Naive thymus-derived CD4-positive, alpha-beta T cell (primary cell): Measurements from ENCODE around the gene PARP1. TPM values are rescaled to one million over a fixed set of nuclear protein-coding genes. Genes with fewer than 3 reads are reported as not detected.

Source experiments
- ATAC-seq: fragments of 150-1000 bp; cut with Tn5 transposase; 2 replicates; pipeline ENCODE4 v1.10.0; 2021; ENCODE audit warnings: mild to moderate bottlenecking, moderate library complexity
- CTCF ChIA-PET: fragments of 350-600 bp; sonication (Branson Sonifier 250); formaldehyde crosslinking; loops from one replicate; lab custom pipeline; 2021; ENCODE audit warnings: antibody characterized with exemption; lab: Charles Lee
- POLR2A ChIA-PET: fragments of 350-600 bp; sonication (Branson Sonifier 250); formaldehyde crosslinking; loops from one replicate; lab custom pipeline; 2021; ENCODE audit warnings: antibody characterized with exemption, inconsistent platforms; lab: Charles Lee
- DNase-seq, 9 donors: peaks; one replicate each; pipeline versions ENCODE4 v3.0.0 to v3.0.0-alpha.2; 2020 to 2022; ENCODE audit warnings: mixed read lengths in 1 of 9
- H3K27ac ChIP-seq: one replicate; pipeline ENCODE4 v1.7.0; 2013; ENCODE audit warnings: mild to moderate bottlenecking, low read depth, low read length, moderate library complexity
- H3K27me3 ChIP-seq, 2 donors: one replicate each; pipeline ENCODE4 v1.7.0; 2013; ENCODE audit warnings: low read length in 2 of 2, mild to moderate bottlenecking in 2 of 2, moderate library complexity in 2 of 2; ENCODE audit not compliant: control insufficient read depth in 2 of 2, insufficient read depth in 2 of 2
- H3K36me3 ChIP-seq, 3 experiments: 1 replicate in 2 of 3; 2 replicates in 1 of 3; pipeline ENCODE4 v1.7.0; 2013; ENCODE audit warnings: low read length in 3 of 3, mild to moderate bottlenecking in 3 of 3, moderate library complexity in 1 of 3; ENCODE audit not compliant: insufficient read depth in 3 of 3, control insufficient read depth in 2 of 3
- H3K4me1 ChIP-seq, 2 donors: one replicate each; pipeline ENCODE4 v1.7.0; 2013; ENCODE audit warnings: low read length in 2 of 2, mild to moderate bottlenecking in 2 of 2, moderate library complexity in 1 of 2; ENCODE audit not compliant: control insufficient read depth in 2 of 2, insufficient read depth in 2 of 2
- H3K4me3 ChIP-seq: 2 replicates; pipeline ENCODE4 v1.7.0; 2013; ENCODE audit warnings: mild to moderate bottlenecking, low read length
- H3K9me3 ChIP-seq, 3 experiments: 1 replicate in 2 of 3; 2 replicates in 1 of 3; pipeline ENCODE4 v1.7.0; 2013; ENCODE audit warnings: low read length in 3 of 3; ENCODE audit not compliant: control insufficient read depth in 2 of 3
- H3K27ac Mint-ChIP-seq, 9 donors: one replicate each; pipeline ENCODE4 v1.8.0; 2020 to 2022; ENCODE audit warnings: mixed read lengths in 9 of 9, mild to moderate bottlenecking in 8 of 9, moderate library complexity in 5 of 9, inconsistent platforms in 2 of 9
- H3K27me3 Mint-ChIP-seq, 5 donors: one replicate each; pipeline ENCODE4 v1.8.0; 2021 to 2022; ENCODE audit warnings: mixed read lengths in 5 of 5, mild to moderate bottlenecking in 1 of 5
- H3K36me3 Mint-ChIP-seq, 5 donors: one replicate each; pipeline ENCODE4 v1.8.0; 2020 to 2022; ENCODE audit warnings: mixed read lengths in 5 of 5, mild to moderate bottlenecking in 3 of 5, inconsistent platforms in 1 of 5
- H3K4me1 Mint-ChIP-seq, 7 donors: one replicate each; pipeline ENCODE4 v1.8.0; 2020 to 2022; ENCODE audit warnings: mixed read lengths in 7 of 7, mild to moderate bottlenecking in 3 of 7, inconsistent platforms in 1 of 7
- H3K4me3 Mint-ChIP-seq, 10 donors: one replicate each; pipeline ENCODE4 v1.8.0; 2020 to 2022; ENCODE audit warnings: mild to moderate bottlenecking in 10 of 10, mixed read lengths in 10 of 10, moderate library complexity in 6 of 10, inconsistent platforms in 2 of 10
- H3K9me3 Mint-ChIP-seq, 11 donors: one replicate each; pipeline ENCODE4 v1.8.0; 2020 to 2022; ENCODE audit warnings: mixed read lengths in 11 of 11, mild to moderate bottlenecking in 4 of 11, inconsistent platforms in 1 of 11, moderate library complexity in 1 of 11
- intact Hi-C, 2 donors: fragments of 100-400 bp; cut with micrococcal nuclease; formaldehyde crosslinking; loops; one replicate each; pipeline ENCODE4 v1.15.1; 2023
- polyA plus RNA-seq, 2 donors: library from polyadenylated mRNA; unstranded; fragments of 300-500 nt; fragmentation: Illumina TruSeq; gene quantifications; one replicate each; pipeline ENCODE4 v1.2.3, GENCODE V29; 2021
- total RNA-seq, 6 experiments: library from RNA in 5 of 6; stranded (reverse) in 5 of 6; gene quantifications; 1 replicate in 5 of 6; 2 replicates in 1 of 6; pipeline ENCODE4 v1.2.3 and lab custom pipeline; 2021 to 2026

The PARP1 gene
- total and polyA plus RNA-seq, 7 experiments from 2014 or later = 63.6 to 165 (median 89.3) TPM

DNA sequence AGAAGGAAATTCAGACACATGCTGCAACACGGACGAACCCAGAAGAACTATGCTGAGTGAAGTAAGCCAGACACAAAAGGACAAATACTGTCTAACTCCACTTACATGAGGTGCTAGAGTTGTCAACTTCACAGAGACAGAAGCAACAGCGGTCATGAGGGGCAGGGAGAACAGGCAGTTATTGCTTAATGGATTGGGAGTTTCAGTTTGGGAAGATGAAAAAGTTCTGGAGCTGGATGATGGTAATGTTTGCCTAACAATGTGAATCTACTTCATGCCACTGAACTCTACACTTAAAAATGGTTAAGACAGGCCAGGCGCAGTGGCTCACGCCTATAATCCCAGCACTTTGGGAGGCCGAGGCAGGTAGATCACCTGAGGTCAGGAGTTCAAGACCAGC lies 12.1 kb downstream of the PARP1 start:
- Mint-ChIP-seq H3K9me3 (no peaks in the 10 kb centered on the region), H3K4me1 (peaks cover 22 to 48% (median 45%) of the 10 kb centered on the region in 7 donors), H3K27me3 (no peaks in the 10 kb centered on the region), H3K27ac (no peak overlapping the region), H3K36me3 (peaks cover under 1 to 75% (median 37%) of the 10 kb centered on the region in 5 donors), H3K4me3 (no peak overlapping the region)
- ChIA-PET CTCF (no interaction called here), POLR2A (no interaction called here)
- intact Hi-C loops = no loop called here
- H3K4me1 ChIP-seq = peaks cover 0 to 4% of the 10 kb centered on the region in 2 donors
- H3K27ac ChIP-seq = no peak overlapping the region
- no peak for DNase-seq
- ATAC-seq = no peak
- no peaks in the 10 kb centered on the region for H3K9me3 ChIP-seq
- H3K27me3 ChIP-seq = no peaks in the 10 kb centered on the region
- H3K4me3 ChIP-seq = no peak overlapping the region
- H3K36me3 ChIP-seq = peaks cover 15 to 67% (median 15%) of the 10 kb centered on the region in 3 experiments

DNA sequence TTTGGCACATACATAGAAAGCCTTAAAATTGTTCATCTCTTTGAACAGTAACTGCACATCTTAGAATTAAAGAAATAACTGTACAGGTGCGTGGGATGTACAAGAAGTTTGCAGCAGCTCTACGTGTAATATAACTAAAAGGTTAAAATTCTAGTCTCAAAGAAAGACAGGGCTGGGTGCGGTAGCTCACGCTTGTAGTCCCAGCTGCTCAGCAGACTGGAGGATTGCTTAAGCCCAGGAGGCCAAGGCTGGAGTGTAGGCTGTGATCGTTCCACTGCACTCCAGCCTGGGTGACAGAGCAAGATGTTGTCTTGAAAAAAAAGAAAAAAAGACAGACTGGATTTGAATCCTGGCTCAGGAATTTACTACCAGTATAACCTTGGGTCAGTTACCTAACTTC lies 13.4 kb downstream of the PARP1 start:
- no peaks in the 10 kb centered on the region for H3K9me3 ChIP-seq
- H3K36me3 ChIP-seq = peaks cover 21 to 69% (median 21%) of the 10 kb centered on the region in 3 experiments
- no peak overlapping the region for H3K4me3 ChIP-seq
- no peak for DNase-seq
- ChIA-PET POLR2A (no interaction called here), CTCF (interaction anchor here (0.6 kb wide), 1 partner anchor 926 kb away, joined by 3 read pairs; no protein-coding TSS in a partner anchor)
- intact Hi-C loops = no loop called here
- Mint-ChIP-seq H3K36me3 (peaks cover 0 to 67% (median 27%) of the 10 kb centered on the region in 5 donors), H3K4me1 (peaks cover 17 to 35% (median 32%) of the 10 kb centered on the region in 7 donors), H3K4me3 (no peak overlapping the region), H3K27ac (no peak overlapping the region), H3K9me3 (no peaks in the 10 kb centered on the region), H3K27me3 (no peaks in the 10 kb centered on the region)
- no peak overlapping the region for H3K27ac ChIP-seq
- peaks cover 0 to 4% of the 10 kb centered on the region in 2 donors for H3K4me1 ChIP-seq
- no peak for ATAC-seq
- H3K27me3 ChIP-seq = no peaks in the 10 kb centered on the region

DNA sequence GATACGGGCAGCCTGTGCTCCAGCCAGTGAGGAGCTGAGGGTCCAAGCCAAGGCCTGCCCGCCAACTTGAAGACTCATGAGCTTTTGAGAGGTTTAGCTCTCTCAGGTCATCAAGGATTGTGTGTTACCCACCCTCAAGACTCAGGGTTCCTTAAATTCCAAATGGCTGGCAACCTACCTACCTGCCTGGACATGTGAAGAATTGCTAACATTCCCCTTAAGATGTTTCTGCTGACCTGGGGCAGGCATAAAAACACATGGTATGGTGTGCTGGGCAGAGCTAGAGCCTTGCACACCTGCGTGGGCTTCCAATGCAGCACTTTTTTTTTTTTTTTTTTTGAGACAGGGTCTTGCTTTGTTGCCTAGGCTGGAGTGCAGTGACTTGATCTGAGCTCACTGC lies 17.2 kb downstream of the PARP1 start:
- ChIA-PET POLR2A (no interaction called here), CTCF (no interaction called here)
- intact Hi-C loops = no loop called here
- H3K4me3 Mint-ChIP-seq = no peak overlapping the region
- no peak overlapping the region for H3K27ac Mint-ChIP-seq
- peaks cover 36 to 87% (median 52%) of the 10 kb centered on the region in 3 experiments for H3K36me3 ChIP-seq
- DNase-seq (no peak), ATAC-seq (no peak)
- H3K9me3 Mint-ChIP-seq = no peaks in the 10 kb centered on the region
- no peaks in the 10 kb centered on the region for H3K27me3 Mint-ChIP-seq
- no peaks in the 10 kb centered on the region for H3K9me3 ChIP-seq
- H3K4me3 ChIP-seq = no peak overlapping the region
- no peak overlapping the region for H3K27ac ChIP-seq
- H3K36me3 Mint-ChIP-seq = peaks cover 10 to 65% (median 21%) of the 10 kb centered on the region in 5 donors
- no peaks in the 10 kb centered on the region for H3K27me3 ChIP-seq
- H3K4me1 ChIP-seq = peaks cover 0 to 4% of the 10 kb centered on the region in 2 donors
- H3K4me1 Mint-ChIP-seq = peaks cover 9 to 19% (median 16%) of the 10 kb centered on the region in 7 donors

DNA sequence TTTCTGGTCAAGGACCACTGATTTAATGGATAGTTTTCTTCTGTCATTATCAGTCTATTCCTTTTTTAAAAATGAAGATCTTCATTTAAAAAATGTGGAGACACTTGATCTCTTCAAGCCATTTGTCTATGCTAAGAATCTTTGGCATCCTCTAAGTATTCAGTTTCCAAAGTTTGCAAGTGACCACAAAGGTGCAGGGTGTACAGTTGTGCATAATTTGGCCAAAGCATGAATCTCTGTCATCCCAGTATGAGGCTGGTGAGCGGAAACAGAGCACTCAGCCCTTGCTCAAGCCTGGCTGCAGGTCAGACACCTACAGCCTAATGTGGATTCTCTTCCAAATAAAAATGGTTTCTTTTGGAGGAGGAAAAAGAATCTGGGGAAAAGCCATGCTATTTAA lies 19.8 kb downstream of the PARP1 start:
- no peaks in the 10 kb centered on the region for H3K27me3 ChIP-seq
- Mint-ChIP-seq H3K36me3 (peaks cover 18 to 64% (median 27%) of the 10 kb centered on the region in 5 donors), H3K27ac (peak overlapping the region in 1 of 9 donors; percentile 48), H3K4me1 (peaks cover 1 to 9% (median 3%) of the 10 kb centered on the region in 7 donors), H3K27me3 (no peaks in the 10 kb centered on the region), H3K4me3 (no peak overlapping the region), H3K9me3 (no peaks in the 10 kb centered on the region)
- ChIA-PET CTCF (no interaction called here), POLR2A (no interaction called here)
- intact Hi-C loops = no loop called here
- no peak overlapping the region for H3K27ac ChIP-seq
- no peak overlapping the region for H3K4me3 ChIP-seq
- peaks cover 0 to 4% of the 10 kb centered on the region in 2 donors for H3K4me1 ChIP-seq
- ATAC-seq (no peak), DNase-seq (no peak)
- no peaks in the 10 kb centered on the region for H3K9me3 ChIP-seq
- peaks cover 57 to 100% (median 72%) of the 10 kb centered on the region in 3 experiments for H3K36me3 ChIP-seq

DNA sequence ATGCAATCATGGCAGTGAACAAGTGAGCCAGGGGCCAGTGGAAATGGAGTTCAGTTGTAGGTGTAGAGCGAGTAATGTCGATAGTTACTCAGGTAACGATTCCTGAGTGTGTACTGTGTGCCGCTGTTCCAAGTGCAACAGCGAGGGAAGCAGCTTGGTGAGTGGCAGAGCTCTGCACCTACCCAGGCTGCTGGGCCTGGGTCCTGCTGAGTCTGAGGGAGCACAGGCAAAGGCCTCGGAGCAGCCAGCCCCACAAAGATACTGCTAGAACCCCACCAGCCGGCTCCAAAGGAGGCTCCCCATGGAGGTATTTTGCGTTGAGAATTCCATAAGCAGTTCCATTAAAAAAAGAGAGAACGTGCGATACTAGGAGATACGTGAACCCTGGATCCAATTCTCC lies 23.2 kb downstream of the PARP1 start:
- Histone ChIP-seq H3K36me3 (peaks cover 50 to 100% (median 57%) of the 10 kb centered on the region in 3 experiments), H3K27ac (no peak overlapping the region), H3K4me3 (no peak overlapping the region), H3K4me1 (no peaks in the 10 kb centered on the region), H3K9me3 (no peaks in the 10 kb centered on the region), H3K27me3 (no peaks in the 10 kb centered on the region)
- intact Hi-C loops = no loop called here
- Mint-ChIP-seq H3K9me3 (no peaks in the 10 kb centered on the region), H3K4me1 (peaks cover 0 to 12% (median 0%) of the 10 kb centered on the region in 7 donors), H3K27ac (no peak overlapping the region), H3K27me3 (no peaks in the 10 kb centered on the region), H3K36me3 (peaks cover 30 to 74% (median 32%) of the 10 kb centered on the region in 5 donors), H3K4me3 (no peak overlapping the region)
- POLR2A ChIA-PET = interaction anchor here (1.4 kb wide), 1 partner anchor 9 kb away, joined by 3 read pairs; no protein-coding TSS in a partner anchor
- ATAC-seq (no peak), DNase-seq (no peak)
- CTCF ChIA-PET = no interaction called here

DNA sequence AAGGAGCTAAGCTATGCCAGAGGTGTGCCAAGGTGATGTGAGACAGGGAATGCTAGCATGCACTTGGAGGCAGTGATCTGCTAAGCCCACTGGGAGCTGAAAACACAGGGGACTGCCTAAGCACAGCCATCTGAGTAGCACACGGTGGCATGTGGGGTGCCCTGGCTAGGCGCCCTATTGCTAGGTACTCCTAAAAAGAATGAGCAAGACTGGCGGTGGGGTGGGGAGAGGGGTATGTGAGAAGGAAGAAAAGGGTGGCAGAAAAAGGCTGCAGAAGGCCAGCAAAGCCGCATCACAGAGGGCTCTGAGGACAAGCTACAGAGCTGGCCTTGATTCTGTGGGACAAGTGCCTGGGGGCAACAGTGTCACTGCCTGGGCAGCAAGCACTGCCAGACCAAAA lies 23.9 kb downstream of the PARP1 start:
- Histone ChIP-seq H3K36me3 (peaks cover 48 to 100% (median 55%) of the 10 kb centered on the region in 3 experiments), H3K4me1 (no peaks in the 10 kb centered on the region), H3K27ac (no peak overlapping the region), H3K9me3 (no peaks in the 10 kb centered on the region), H3K27me3 (no peaks in the 10 kb centered on the region), H3K4me3 (no peak overlapping the region)
- DNase-seq = no peak
- H3K27me3 Mint-ChIP-seq = no peaks in the 10 kb centered on the region
- ChIA-PET CTCF (no interaction called here), POLR2A (no interaction called here)
- H3K36me3 Mint-ChIP-seq = peaks cover 30 to 77% (median 32%) of the 10 kb centered on the region in 5 donors
- no peak for ATAC-seq
- intact Hi-C loops = no loop called here
- H3K9me3 Mint-ChIP-seq = no peaks in the 10 kb centered on the region
- no peak overlapping the region for H3K27ac Mint-ChIP-seq
- H3K4me1 Mint-ChIP-seq = peaks cover 0 to 12% (median 0%) of the 10 kb centered on the region in 7 donors
- H3K4me3 Mint-ChIP-seq = no peak overlapping the region

DNA sequence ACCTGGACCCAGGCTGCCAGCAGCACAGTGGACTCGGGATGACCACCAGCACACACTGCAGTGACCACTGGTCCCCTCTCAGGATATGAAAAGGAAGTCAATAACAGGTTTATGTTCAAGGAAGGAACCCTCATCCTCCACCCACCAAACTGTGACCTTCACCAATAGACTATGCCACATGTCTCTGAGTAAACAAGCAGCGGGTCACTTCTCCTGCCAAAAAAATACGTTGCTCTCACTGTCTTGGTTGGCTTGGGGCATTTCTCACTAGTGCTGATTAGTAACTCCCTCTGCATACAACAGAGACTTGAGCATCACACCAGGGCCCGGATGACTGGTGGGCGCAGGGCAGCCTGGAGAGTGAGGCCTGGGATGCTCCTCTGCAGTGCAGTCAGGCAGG lies 25.9 kb downstream of the PARP1 start:
- H3K4me1 ChIP-seq = no peaks in the 10 kb centered on the region
- ChIA-PET POLR2A (no interaction called here), CTCF (no interaction called here)
- no peak overlapping the region for H3K27ac Mint-ChIP-seq
- no peak overlapping the region for H3K27ac ChIP-seq
- no peak for ATAC-seq
- H3K9me3 Mint-ChIP-seq = no peaks in the 10 kb centered on the region
- peaks cover 45 to 100% (median 51%) of the 10 kb centered on the region in 3 experiments for H3K36me3 ChIP-seq
- H3K9me3 ChIP-seq = no peaks in the 10 kb centered on the region
- intact Hi-C loops = no loop called here
- no peaks in the 10 kb centered on the region for H3K27me3 ChIP-seq
- no peaks in the 10 kb centered on the region for H3K27me3 Mint-ChIP-seq
- H3K36me3 Mint-ChIP-seq = peaks cover 23 to 78% (median 35%) of the 10 kb centered on the region in 5 donors
- H3K4me3 ChIP-seq = no peak overlapping the region
- peaks cover 0 to 12% (median 0%) of the 10 kb centered on the region in 7 donors for H3K4me1 Mint-ChIP-seq
- no peak overlapping the region for H3K4me3 Mint-ChIP-seq
- no peak for DNase-seq
